Stimulated activated CD8-positive, alpha-beta memory T cell treated with anti-CD3 and anti-CD28 coated beads, Interleukin-4, amount 100 ng/mL, for 48 hours (primary cell): Measurements from ENCODE around the gene ANP32B.

Experiments used
- DNase-seq: peaks from one replicate; pipeline ENCODE4 v3.0.0-alpha.2; 2020

The ANP32B gene

DNA sequence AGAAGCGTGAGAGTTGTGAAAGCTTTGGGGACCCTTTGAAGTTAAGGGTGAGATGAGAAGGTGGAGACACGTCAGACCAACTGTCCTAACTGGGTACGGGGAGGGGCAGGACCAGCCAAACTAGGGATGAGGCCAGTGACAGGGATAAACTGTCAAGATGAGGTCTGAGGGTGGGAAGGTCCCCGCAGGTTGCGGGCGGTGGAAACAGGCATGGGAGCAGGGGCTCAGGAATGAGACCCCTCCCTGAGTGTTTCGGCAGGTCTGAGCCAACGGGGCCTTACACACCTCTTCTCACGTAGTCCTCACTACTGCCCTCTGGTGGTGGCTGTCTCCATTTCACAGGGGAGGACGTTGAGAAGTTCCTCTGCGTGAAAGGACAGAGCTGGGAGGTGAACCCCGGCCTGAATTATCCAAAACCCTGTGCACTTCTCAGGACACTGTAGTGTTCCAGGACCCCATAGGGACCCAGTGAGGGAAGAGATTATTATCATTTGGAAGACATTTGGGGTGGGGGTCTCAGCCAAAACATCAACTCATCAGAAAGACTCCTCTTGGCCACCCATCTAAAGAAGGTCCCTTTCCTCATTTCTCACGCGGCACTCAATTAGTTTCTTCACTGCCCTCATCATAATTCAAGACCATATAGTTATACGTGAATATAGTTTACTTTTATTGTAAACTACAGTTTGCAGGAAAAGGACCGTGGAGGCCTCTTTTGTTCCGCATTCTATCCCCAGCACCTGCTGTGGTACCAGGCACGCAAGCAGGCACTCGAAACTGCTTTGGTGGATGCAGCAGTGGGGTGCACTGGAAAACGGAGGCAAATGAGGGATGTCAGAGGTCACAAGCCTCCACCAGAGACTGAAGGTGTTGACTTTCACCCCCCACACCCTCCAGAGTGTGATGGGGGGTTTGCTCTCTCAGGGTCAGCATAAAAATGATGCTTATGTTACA lies 51.7 kb downstream of the ANP32B start:
- DNase-seq: peak; percentile 97

DNA sequence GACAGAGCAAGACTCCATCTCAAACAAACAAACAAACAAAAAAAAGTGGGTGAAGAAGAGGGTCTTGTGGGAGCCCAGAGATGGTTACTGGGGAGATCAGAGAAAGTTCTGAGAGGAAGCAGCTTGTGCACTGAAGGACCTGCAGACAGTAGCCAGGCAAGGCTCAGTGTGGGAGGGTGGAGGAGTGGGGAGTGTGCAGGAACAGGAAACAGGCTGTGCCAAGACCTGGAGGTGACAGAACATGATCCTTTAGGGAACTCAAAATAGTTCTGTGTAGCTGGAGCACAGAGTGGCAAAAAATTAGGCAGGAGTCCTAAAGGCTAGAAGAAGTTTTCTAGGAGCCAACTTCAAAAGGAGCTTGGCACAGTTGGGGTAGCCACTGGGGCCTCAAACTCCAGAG lies 54.2 kb downstream of the ANP32B start:
- DNase-seq: no peak

DNA sequence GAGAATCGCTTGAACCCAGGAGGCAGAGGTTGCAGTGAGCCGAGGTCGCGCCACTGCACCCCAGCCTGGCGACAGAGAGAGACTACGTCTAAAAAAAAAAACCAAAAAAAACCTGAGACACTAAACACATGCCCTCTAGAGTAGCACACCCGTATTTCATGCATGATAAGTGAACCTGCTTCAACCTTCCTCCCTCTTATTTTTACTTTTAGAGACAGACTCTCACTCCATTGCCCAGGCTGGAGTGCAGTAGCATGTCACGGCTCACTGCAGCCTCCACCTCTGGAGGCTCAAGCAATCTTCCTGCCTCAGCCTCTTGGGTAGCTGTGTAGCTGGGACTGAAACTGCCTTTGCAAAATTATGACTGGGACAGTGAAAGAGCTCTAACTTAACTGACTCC lies 55.8 kb downstream of the ANP32B start:
- no peak for DNase-seq

DNA sequence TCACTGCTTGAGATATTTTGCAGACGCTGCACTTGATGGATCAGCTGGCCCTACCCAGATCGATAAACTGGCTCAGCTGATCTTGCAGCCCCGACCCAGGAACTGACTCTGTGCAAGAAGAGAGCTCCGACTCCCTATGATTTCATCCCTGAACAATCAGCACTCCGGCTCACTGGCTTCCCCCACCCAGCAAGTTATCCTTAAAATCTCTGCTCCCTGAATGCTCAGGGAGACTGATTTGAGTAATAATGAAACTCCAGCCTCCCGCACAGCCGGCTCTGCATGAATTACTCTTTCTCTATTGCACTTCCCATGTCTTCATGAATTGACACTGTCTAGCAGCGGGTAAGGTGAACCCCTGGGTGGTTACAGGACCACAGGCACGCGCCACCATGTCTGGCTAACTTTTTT lies 56.5 kb downstream of the ANP32B start:
- no peak for DNase-seq

DNA sequence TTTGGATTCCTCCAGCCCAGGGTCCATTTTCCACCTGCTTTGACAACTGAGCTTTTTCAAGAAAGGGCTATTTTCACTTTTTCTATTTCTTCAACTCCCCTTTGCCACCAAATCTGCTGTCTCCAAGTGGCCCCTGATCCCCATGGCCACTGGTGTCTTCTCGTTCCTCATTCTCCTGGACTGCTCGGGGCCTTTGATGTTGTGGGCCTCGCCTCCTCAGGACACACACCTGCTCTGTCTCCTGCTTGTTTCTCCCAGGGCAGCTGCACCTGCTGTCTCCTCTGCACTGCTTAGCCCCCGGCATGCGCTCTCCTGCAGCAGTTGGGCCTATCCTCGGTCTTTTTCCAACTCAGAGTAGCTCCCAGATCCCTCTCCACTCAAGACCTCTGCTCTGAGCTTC lies 57.1 kb downstream of the ANP32B start:
- DNase-seq: no peak

DNA sequence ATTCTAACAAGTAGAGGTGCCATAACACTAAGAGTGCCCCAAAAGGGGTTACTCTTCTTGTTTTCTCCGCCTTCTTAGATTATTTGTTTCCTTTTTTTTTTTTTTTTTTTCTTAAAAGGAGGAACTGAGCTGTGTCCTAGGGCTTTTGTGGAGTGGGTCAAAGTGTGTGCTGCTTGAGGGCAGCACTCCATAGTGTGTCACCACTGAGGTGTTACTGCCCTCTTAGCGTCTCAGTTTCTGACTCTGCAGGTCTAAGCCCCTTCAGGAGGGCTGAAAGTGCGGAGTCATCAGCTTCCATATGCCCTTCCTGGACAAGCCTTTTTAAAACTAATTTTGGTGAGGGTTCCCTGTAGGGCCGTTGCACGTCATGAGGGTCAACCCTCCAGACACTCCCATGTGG lies 60.8 kb downstream of the ANP32B start:
- no peak for DNase-seq

DNA sequence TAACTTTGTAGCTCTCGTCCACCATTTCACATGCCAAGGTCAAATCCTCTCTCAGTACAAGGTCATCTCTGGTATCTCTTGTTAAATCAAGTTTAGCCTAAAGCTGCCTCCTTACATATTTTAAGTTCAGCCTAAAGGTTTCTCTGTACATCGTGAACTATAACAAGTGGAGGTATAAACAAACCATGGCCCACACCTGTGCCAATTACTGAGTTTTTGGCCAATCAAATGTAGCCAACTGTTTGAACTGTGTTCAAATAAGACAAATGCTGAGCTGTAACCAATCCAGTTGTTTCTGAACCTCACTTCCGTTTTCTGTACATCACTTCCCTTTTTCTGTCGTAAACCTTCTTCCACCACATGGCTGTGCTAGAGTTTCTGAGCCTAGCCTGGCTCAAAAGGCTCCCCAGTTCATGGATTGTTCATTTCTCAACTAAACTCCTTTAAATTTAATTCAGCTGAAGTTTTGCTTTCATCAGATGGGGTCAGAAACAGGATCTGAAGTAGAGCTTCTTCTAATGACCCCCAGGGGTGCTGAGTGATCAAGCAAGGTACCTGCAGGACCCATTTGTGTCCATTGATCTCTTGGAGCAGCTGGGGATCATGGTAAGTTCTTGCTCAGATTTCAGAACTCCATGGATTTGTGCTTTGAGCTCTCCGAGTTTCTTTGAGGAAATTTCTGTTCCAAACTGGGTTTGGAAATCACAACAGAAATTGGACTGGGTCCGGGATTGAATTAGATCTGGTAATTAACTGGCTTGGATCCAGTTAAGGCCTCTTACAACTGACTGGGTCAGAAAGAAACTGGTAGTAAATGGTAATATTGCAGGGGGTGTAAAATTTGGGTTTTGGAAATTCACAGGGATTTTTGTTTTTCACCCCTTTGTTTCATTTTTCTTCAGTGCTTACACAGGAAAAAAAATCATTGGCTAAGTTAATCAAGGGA lies 62.4 kb downstream of the ANP32B start:
- peak; percentile 37 for DNase-seq

DNA sequence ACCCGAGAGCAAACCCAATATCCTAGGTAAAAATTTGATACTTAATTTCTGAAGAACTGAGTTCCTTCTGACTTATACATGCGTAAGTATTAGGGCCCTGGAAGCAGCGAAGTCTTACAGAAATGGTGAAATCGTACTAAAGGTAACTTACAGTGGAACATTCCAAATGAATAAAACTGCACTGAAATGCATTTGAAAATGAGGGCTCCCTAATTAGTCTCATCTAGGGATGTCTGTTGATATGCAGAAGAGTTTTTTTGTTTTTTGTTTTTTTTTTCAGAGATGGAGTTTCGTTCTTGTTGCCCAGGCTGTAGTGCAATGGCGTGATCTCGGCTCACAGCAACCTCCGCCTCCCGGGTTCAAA lies 63.0 kb downstream of the ANP32B start:
- no peak for DNase-seq

DNA sequence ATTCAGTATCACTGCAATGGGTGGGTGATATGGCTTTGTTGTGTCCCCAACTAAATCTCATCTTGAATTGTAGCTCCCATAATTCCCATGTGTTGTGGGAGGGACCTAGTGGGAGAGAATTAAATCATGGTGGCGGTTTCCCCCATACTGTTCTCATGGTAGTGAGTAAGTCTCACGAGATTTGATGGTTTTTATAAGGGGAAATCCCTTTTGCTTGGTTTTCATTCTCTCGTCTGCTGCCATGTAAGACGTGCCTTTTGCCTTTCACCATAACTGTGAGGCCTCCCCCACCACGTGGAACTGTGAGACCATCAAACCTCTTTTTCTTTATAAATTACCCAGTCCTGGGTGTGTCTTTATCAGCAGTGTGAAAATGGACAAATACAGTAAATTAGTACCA lies 63.9 kb downstream of the ANP32B start:
- no peak for DNase-seq

DNA sequence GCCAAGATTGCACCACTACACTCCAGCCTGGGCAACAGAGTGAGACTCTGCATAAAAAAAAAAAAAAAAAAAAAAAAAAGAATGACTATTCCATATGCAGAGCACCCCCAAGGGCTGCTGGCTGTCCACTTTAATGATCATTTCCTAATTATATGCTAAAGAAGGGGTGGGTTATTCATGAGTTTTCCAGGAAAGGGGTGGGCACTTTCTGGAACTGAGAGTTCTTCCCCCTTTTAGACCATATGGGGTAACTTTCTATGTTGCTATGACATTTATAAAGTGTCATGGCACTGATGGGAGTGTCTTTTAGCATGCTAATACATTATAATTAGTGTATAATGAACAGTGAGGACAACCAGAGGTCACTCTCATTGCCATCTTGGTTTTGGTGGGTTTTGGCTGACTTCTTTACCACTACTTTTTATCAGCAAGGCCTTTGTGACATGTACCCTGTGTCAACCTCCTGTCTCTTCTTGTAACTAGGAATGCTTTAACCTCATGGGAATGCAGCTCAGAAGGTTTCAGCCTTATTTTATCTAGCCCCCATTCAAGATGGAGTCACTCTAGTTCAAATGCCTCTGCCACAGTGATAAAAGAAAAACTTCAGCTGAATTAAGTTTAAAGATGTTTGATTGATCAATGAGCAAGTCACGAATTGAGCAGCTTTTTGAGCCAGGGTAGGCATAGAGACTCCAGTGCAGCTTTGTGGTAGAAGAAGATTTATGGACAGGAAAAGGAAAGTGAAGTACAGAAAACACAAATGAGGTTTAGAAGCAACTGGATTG lies 66.3 kb downstream of the ANP32B start:
- DNase-seq: no peak

DNA sequence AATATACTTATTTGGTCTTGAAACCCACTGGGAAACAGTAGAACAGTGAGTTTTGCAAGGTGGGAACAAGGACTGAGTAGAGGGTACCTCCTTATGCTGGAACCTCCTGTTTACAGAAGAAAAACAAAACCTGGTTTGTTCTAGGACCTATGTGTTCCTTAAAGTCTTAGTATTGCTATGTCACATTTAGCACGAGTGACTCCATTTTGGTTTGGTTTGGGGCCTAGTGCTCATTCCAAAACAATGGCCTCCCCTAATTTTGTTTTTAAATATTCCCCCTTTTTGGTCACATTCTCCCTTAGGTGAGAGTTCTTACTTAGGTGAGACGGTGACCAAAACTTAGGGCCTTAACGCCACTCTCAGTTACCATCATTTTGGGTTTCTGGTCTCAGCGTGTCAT lies 67.2 kb downstream of the ANP32B start:
- no peak for DNase-seq

DNA sequence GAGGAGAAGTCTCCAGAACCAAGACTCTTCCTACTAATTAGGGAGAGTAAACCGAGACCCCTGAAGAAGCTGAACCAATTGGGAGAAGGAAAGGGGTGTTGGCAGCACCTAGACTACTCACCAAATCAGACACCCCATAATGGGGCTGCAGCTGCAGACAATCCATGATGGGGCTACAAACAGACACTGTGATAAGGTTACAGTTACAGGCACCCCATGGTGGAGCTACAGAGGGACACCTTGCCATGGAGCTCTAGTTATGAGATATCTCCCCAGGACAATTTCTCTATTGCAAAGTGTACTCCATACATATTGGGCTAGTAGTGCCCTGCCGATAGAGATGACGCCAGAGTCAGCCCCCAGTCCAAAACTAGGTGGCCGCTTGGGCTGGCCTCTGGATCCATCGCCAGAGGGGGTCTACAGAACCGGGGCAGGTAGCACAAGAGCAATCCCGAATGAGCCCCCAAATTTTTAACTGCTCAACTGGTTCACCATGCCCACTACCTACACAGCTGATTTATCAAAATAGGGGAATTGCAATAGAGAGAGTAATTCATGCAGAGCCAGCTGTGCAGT lies 71.3 kb downstream of the ANP32B start:
- no peak for DNase-seq

DNA sequence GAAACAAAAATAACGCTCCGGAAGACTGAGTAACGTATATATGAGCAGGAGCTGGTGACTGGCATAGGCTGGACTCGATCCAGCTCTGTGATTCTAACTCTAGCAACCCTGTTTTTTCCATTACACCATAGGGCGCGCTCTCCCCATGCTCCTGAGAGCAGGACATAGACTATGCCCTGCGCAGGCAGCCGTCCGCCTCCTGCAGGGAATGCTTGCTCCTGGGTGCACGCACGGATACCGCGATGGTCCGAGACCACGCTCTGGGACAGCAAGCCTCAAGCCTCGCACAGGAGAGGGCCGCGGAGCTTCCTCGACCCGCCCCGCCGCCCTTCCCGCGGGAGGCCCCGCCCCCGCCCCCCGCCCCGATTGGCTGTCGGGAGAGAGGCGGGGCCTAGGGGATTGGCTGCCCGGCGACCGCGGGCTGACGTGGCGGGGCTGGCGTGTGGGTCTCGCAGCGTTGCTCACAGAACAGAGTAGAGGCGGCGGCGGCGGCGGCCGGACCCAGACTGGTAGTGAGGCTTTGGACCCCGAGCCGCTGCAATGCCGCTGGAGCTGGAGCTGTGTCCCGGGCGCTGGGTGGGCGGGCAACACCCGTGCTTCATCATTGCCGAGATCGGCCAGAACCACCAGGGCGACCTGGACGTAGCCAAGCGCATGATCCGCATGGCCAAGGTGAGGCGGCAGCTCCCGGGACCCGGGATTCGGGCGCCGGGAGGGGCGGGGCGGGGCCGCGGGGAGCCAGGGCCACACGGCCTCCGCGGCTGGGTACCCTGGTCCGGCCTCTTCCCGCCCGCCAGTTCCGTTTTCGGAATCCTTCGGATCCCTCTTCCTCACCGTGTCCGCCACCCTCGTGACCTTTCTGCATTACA lies 73.4 kb downstream of the ANP32B start, which contains the start of gene NANS:
Gene NANS, plus strand, starts transcription at position 464 of the 869 bp plus-strand sequence. Its CDS starts 77 bp downstream, at position 541.
- DNase-seq: peak; percentile 95

DNA sequence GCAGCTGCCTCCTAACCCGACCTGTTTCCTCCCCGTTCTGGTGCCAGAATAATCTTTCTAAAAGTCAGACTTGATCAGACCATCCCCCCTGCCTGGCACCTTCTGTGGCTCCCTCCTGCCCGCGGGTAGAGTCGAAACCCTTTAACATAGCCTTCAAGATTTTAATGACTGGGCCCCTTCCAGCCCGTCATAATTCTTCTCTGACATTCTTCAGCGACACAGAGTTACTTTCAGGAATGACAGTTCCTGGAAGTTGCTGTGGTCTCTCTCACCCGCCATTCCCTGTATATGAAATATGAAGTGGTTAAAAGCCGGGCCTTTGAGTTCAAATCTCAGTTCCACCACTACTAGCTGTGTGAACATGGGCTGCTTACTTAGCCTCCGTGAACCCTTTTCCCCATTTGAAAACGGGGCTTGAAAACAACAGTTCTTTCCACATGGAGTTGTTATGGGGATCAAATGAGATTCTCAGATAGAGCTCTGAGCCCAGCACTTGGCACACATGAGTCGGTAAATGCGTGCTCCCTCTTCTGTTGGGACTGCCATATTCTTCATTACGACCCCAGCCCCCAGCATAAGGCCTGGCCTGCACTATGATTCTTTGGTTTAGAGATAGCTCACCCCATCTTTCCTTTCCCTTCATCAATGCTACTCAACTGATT lies 74.1 kb downstream of the ANP32B start:
- DNase-seq: no peak

DNA sequence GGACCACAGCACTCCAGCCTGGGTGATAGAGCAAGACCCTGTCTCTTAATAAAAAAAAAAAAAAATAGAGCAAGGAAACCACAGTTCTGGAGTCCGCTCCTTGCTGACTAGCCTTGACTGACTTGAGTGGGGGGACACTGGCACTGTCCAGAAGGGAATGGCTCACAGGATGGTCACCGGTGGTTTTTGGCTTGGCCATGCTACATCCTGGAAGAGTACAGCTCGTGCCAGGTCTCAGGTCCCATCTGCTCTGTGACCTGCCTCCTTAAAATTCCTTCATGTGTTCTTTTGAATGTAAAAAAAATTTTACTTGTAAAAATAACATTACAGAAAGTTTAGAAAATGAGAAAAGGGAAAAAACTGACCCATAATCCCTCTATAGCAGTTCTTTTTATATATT lies 79.0 kb downstream of the ANP32B start:
- no peak for DNase-seq

DNA sequence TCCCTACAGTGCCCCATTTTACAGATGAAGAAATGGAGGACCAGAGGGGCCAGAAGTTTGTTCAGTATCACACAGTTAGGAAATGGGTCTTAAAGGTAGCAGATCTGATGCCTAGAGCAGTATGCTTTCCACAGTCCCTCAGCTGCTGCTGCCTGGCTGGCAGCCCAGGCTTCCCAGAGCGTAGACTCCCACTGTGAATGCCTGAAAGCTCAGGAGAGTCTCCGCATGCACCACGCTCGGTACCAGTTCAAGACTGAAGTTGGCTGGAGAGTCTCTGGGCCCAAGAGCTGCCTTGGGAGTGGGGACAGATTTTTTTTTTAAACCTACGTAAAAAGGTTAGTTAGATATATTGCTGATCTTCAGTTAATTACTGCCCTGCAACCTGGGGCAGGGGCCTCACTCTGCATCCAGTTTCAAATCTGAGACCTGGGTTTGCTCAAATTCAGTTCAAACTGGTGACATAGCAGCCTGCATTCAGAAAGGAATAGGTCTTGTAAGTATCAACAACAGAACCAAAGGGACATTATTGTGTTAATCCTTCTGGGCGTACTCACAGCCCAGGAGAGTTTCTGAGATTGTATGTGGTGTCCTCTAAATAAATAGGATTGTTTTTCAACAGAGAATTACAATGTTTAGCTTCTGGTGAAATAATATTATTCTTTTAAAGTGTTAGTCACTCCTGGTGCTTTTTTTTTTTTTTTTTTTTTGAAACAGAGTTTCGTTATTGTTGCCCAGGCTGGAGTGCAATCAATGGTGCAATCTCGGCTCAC lies 81.7 kb downstream of the ANP32B start:
- DNase-seq: no peak
